Osteoblast (primary cell): ENCODE measurements around the gene OSTF1. TPM values are rescaled to one million over a fixed set of nuclear protein-coding genes. Genes with fewer than 3 reads are reported as not detected.

Experiments used
- DNase-seq: peaks from one replicate; pipeline ENCODE4 v3.0.0; 2011; ENCODE audit warnings: low spot score, mixed read lengths; ENCODE audit not compliant: insufficient read length; ENCODE audit errors: missing footprints
- H2AFZ ChIP-seq: 2 replicates; pipeline ENCODE4 v1.6.0; 2011; ENCODE audit warnings: mild to moderate bottlenecking, low read length
- H3K27ac ChIP-seq: 2 replicates; pipeline ENCODE4 v1.5.1; 2011; ENCODE audit warnings: mild to moderate bottlenecking, low read depth, low read length, moderate library complexity
- H3K27me3 ChIP-seq: 2 replicates; pipeline ENCODE4 v1.6.0; 2012; ENCODE audit warnings: mild to moderate bottlenecking, control low read depth, inconsistent platforms, low read length, moderate library complexity; ENCODE audit not compliant: insufficient read depth
- H3K36me3 ChIP-seq: 2 replicates; pipeline ENCODE4 v1.5.1; 2011; ENCODE audit warnings: mild to moderate bottlenecking, low read length, control low read depth, moderate library complexity; ENCODE audit not compliant: insufficient read depth
- H3K4me1 ChIP-seq: 2 replicates; pipeline ENCODE4 v1.5.1; 2011; ENCODE audit warnings: mild to moderate bottlenecking, low read length, control low read depth, moderate library complexity; ENCODE audit not compliant: insufficient read depth
- H3K4me2 ChIP-seq: 2 replicates; pipeline ENCODE4 v1.6.0; 2011; ENCODE audit warnings: mild to moderate bottlenecking, low read length; ENCODE audit not compliant: insufficient read depth
- H3K4me3 ChIP-seq: fragments of 200-600 bp; sonication (generic); 3 replicates; pipeline ENCODE4 v1.5.1; 2012; ENCODE audit warnings: mild to moderate bottlenecking, low read length, inconsistent platforms; ENCODE audit not compliant: insufficient read depth
- H3K79me2 ChIP-seq: 2 replicates; pipeline ENCODE4 v1.6.0; 2012; ENCODE audit warnings: mild to moderate bottlenecking, low read length, control low read depth, inconsistent platforms; ENCODE audit not compliant: insufficient read depth
- H3K9me3 ChIP-seq: 2 replicates; pipeline ENCODE4 v1.5.1; 2011; ENCODE audit warnings: low read depth, low read length, control low read depth
- H4K20me1 ChIP-seq: 2 replicates; pipeline ENCODE4 v1.6.0; 2012; ENCODE audit warnings: mild to moderate bottlenecking, low read length, control low read depth; ENCODE audit not compliant: insufficient read depth
- total RNA-seq: library from RNA; depleted of rRNA; stranded (reverse); fragments of >200 nt; gene quantifications from 2 replicates; pipeline ENCODE4 v1.2.3, GENCODE V29; 2012
- TF ChIP-seq, protein P1 (sequence below): IDR thresholded peaks from 2 replicates; pipeline ENCODE4 v1.5.1; 2011; ENCODE audit warnings: mild to moderate bottlenecking, low read depth, low read length, moderate library complexity; ENCODE audit errors: extremely low read depth

Gene OSTF1
- total RNA-seq, 1 donor, result 30.0 TPM

- Histone ChIP-seq H3K27ac (no peak overlapping the region), H3K36me3 (peaks cover 4% of the 10 kb centered on the region), H3K79me2 (no peaks in the 10 kb centered on the region), H3K4me1 (no peaks in the 10 kb centered on the region), H2AFZ (no peak overlapping the region), H3K9me3 (no peaks in the 10 kb centered on the region), H4K20me1 (no peaks in the 10 kb centered on the region), H3K4me3 (no peak overlapping the region), H3K27me3 (no peaks in the 10 kb centered on the region), H3K4me2 (no peak overlapping the region)
- TF ChIP-seq, protein P1, sequence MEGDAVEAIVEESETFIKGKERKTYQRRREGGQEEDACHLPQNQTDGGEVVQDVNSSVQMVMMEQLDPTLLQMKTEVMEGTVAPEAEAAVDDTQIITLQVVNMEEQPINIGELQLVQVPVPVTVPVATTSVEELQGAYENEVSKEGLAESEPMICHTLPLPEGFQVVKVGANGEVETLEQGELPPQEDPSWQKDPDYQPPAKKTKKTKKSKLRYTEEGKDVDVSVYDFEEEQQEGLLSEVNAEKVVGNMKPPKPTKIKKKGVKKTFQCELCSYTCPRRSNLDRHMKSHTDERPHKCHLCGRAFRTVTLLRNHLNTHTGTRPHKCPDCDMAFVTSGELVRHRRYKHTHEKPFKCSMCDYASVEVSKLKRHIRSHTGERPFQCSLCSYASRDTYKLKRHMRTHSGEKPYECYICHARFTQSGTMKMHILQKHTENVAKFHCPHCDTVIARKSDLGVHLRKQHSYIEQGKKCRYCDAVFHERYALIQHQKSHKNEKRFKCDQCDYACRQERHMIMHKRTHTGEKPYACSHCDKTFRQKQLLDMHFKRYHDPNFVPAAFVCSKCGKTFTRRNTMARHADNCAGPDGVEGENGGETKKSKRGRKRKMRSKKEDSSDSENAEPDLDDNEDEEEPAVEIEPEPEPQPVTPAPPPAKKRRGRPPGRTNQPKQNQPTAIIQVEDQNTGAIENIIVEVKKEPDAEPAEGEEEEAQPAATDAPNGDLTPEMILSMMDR, result no peak
- DNase-seq, result no peak
Measured at GRCh38 chr9:75156858-75157257, 68.5 kb downstream of the OSTF1 start.

GRCh38 chr9:75161116-75161857 lies 73.0 kb downstream of the OSTF1 start:
- Histone ChIP-seq H3K4me2 (no peak overlapping the region), H2AFZ (no peak overlapping the region), H3K27ac (no peak overlapping the region), H3K4me1 (no peaks in the 10 kb centered on the region), H3K36me3 (no peaks in the 10 kb centered on the region), H3K27me3 (no peaks in the 10 kb centered on the region), H3K4me3 (no peak overlapping the region), H3K9me3 (no peaks in the 10 kb centered on the region), H3K79me2 (no peaks in the 10 kb centered on the region), H4K20me1 (no peaks in the 10 kb centered on the region)
- no peak for DNase-seq
- TF ChIP-seq, protein P1, result no peak

GRCh38 chr9:75163764-75164163 lies 75.5 kb downstream of the OSTF1 start:
- no peaks in the 10 kb centered on the region for H3K9me3 ChIP-seq
- no peaks in the 10 kb centered on the region for H3K4me1 ChIP-seq
- no peaks in the 10 kb centered on the region for H3K36me3 ChIP-seq
- no peaks in the 10 kb centered on the region for H4K20me1 ChIP-seq
- DNase-seq, result no peak
- no peak overlapping the region for H2AFZ ChIP-seq
- H3K4me3 ChIP-seq, result no peak overlapping the region
- TF ChIP-seq, protein P1, result no peak
- no peak overlapping the region for H3K4me2 ChIP-seq
- H3K79me2 ChIP-seq, result no peaks in the 10 kb centered on the region
- no peak overlapping the region for H3K27ac ChIP-seq
- no peaks in the 10 kb centered on the region for H3K27me3 ChIP-seq

GRCh38 chr9:75164573-75164972 lies 76.3 kb downstream of the OSTF1 start:
- Histone ChIP-seq H3K4me1 (peaks cover 5% of the 10 kb centered on the region), H3K27ac (no peak overlapping the region), H3K36me3 (no peaks in the 10 kb centered on the region), H3K4me2 (no peak overlapping the region), H3K27me3 (no peaks in the 10 kb centered on the region), H4K20me1 (no peaks in the 10 kb centered on the region), H2AFZ (no peak overlapping the region), H3K79me2 (no peaks in the 10 kb centered on the region), H3K4me3 (no peak overlapping the region), H3K9me3 (no peaks in the 10 kb centered on the region)
- TF ChIP-seq, protein P1, result no peak
- DNase-seq, result no peak
